Body of pancreas (tissue), 4 donors: ENCODE data around the gene PRDM16. TPM values are rescaled to one million over a fixed set of nuclear protein-coding genes. Genes with fewer than 3 reads are reported as not detected.

Experiments used
- ATAC-seq: fragments of 150-250 bp; one replicate; pipeline ENCODE4 v1.9.1; 2016
- DNase-seq, 4 donors: peaks; one replicate each; pipeline ENCODE4 v3.0.0-alpha.2; 2019
- H3K27ac ChIP-seq, 4 donors: fragments of 200-600 bp; sonication (generic); 1 replicate in 3 of 4; 2 replicates in 1 of 4; pipeline versions ENCODE4 v1.5.1 to v1.6.1; 2016 to 2019; ENCODE audit warnings: mild to moderate bottlenecking in 1 of 4, mixed read lengths in 1 of 4, moderate library complexity in 1 of 4
- H3K27me3 ChIP-seq, 2 donors: fragments of 200-600 bp; sonication (generic); one replicate each; pipeline ENCODE4 v1.6.0; 2016; ENCODE audit warnings: mild to moderate bottlenecking in 1 of 2
- H3K36me3 ChIP-seq, 2 donors: fragments of 200-600 bp; sonication (generic); replicated peaks in 1 of 2; 2 replicates each; pipeline ENCODE4 v1.5.1; 2016; ENCODE audit warnings: low read depth in 2 of 2; ENCODE audit not compliant: insufficient read depth in 1 of 2
- H3K4me1 ChIP-seq: fragments of 200-600 bp; sonication (generic); one replicate; pipeline ENCODE4 v1.6.0; 2016
- H3K4me3 ChIP-seq, 2 donors: fragments of 200-600 bp; sonication (generic); 1 replicate in 1 of 2; 2 replicates in 1 of 2; pipeline ENCODE4 v1.5.1; 2016 to 2019
- H3K9me3 ChIP-seq, 3 donors: fragments of 200-600 bp; sonication (generic); 1 replicate in 2 of 3; 2 replicates in 1 of 3; pipeline ENCODE4 v1.5.1; 2016
- CTCF ChIP-seq, 7 experiments: fragments of 450-650 bp in 4 of 7; fragments of 200-600 bp in 3 of 7; sonication (generic) in 3 of 7; IDR thresholded peaks; one replicate each; pipeline ENCODE4 v1.5.1; 2016 to 2019; ENCODE audit warnings: antibody characterized with exemption in 7 of 7
- POLR2A ChIP-seq, 3 donors: fragments of 450-650 bp; IDR thresholded peaks; one replicate each; pipeline ENCODE4 v1.6.1; 2016; ENCODE audit warnings: antibody characterized with exemption in 3 of 3, mild to moderate bottlenecking in 2 of 3
- WGBS, 2 donors: methylation state at CpG; one replicate each; pipeline ENCODE4 v1.1.5; 2017; 5-methylcytosine and 5-hydroxymethylcytosine counted together
- intact Hi-C: fragments of 100-400 bp; cut with DNase I; formaldehyde crosslinking; loops from one replicate; pipeline ENCODE4 v1.15.1; 2023
- total RNA-seq, 2 donors: library from RNA; depleted of rRNA; stranded (reverse); fragments of >200 nt; gene quantifications; one replicate each; pipeline ENCODE4 v1.1.0, GENCODE V29; 2016

PRDM16 gene
- total RNA-seq, 2 donors from 2014 or later: 15.2 to 16.6 TPM

- ATAC-seq (no peak), DNase-seq (no peak)
- Histone ChIP-seq H3K36me3 (no peaks in the 10 kb centered on the region), H3K9me3 (no peaks in the 10 kb centered on the region), H3K27ac (no peak overlapping the region), H3K4me1 (peaks cover 5% of the 10 kb centered on the region), H3K4me3 (no peak overlapping the region), H3K27me3 (no peaks in the 10 kb centered on the region)
- WGBS, 2 donors: 83 to 98% methylated on average over 4 to 17 of the region's 17 CpGs
- intact Hi-C loops: no loop called here
- TF ChIP-seq POLR2A (IDR thresholded peaks at IDR 0.05): no peak
- TF ChIP-seq CTCF (IDR thresholded peaks at IDR 0.05): no peak
Observed at GRCh38 chr1:3241236-3241550, 172.2 kb downstream of the PRDM16 start.

GRCh38 chr1:3241673-3242407 lies 172.8 kb downstream of the PRDM16 start:
- WGBS, 2 donors: 89 to 92% methylated on average over 23 to 30 of the region's 31 CpGs
- H3K9me3 ChIP-seq: no peaks in the 10 kb centered on the region
- DNase-seq (no peak), ATAC-seq (no peak)
- no peaks in the 10 kb centered on the region for H3K36me3 ChIP-seq
- peaks cover 5% of the 10 kb centered on the region for H3K4me1 ChIP-seq
- TF ChIP-seq POLR2A (IDR thresholded peaks at IDR 0.05): no peak
- TF ChIP-seq CTCF (IDR thresholded peaks at IDR 0.05): no peak
- H3K27ac ChIP-seq: no peak overlapping the region
- no peaks in the 10 kb centered on the region for H3K27me3 ChIP-seq
- H3K4me3 ChIP-seq: no peak overlapping the region
- intact Hi-C loops: no loop called here

- H3K4me1 ChIP-seq: peaks cover 7% of the 10 kb centered on the region
Observed at GRCh38 chr1:3242408-3243260, 173.6 kb downstream of the PRDM16 start.

GRCh38 chr1:3243304-3243703 lies 174.3 kb downstream of the PRDM16 start:
- Histone ChIP-seq H3K4me1 (peaks cover 11% of the 10 kb centered on the region), H3K4me3 (no peak overlapping the region), H3K36me3 (no peaks in the 10 kb centered on the region), H3K27ac (no peak overlapping the region), H3K9me3 (no peaks in the 10 kb centered on the region), H3K27me3 (no peaks in the 10 kb centered on the region)
- no peak for DNase-seq
- WGBS, 2 donors: 81 to 95% methylated on average over 10 to 15 of the region's 15 CpGs
- intact Hi-C loops: no loop called here
- ATAC-seq: no peak
- TF ChIP-seq POLR2A (IDR thresholded peaks at IDR 0.05) (no peak), CTCF (IDR thresholded peaks at IDR 0.05) (no peak)

More at GRCh38 chr1:3242408-3243260, 173.6 kb downstream of the PRDM16 start:
- intact Hi-C loops: no loop called here
- Histone ChIP-seq H3K36me3 (no peaks in the 10 kb centered on the region), H3K27me3 (no peaks in the 10 kb centered on the region), H3K9me3 (no peaks in the 10 kb centered on the region), H3K4me3 (no peak overlapping the region), H3K27ac (no peak overlapping the region)
- no peak for ATAC-seq
- no peak for TF ChIP-seq CTCF (IDR thresholded peaks at IDR 0.05)
- no peak for TF ChIP-seq POLR2A (IDR thresholded peaks at IDR 0.05)
- no peak for DNase-seq
- 87 to 91% methylated on average over 28 to 35 of the region's 35 CpGs for WGBS, 2 donors
